ENCODE data around the gene SH3RF3. TPM values are rescaled to one million over a fixed set of nuclear protein-coding genes. Genes with fewer than 3 reads are reported as not detected.

The SH3RF3 gene
- total and polyA plus RNA-seq, 5 donors from 2014 or later, result 0.16 to 1.6 (median 0.76) TPM

GRCh38 chr2:109127556-109127955 is 1.4 kb upstream of the SH3RF3 start:
- Mint-ChIP-seq H3K27ac (peak overlapping the region in 1 of 3 donors; percentile 78), H3K4me3 (peak overlapping the region; percentile 62 to 87 (median 82)), H3K36me3 (no peaks in the 10 kb centered on the region), H3K9me3 (peaks cover 0 to 1% (median 0%) of the 10 kb centered on the region in 7 donors), H3K27me3 (peaks cover 52% of the 10 kb centered on the region), H3K4me1 (peaks cover 0 to 46% (median 11%) of the 10 kb centered on the region in 4 donors)
- H3K4me1 ChIP-seq (ENCODE audit: control insufficient read depth, insufficient read depth, low read length, poor library complexity, severe bottlenecking), result peaks cover 34% of the 10 kb centered on the region
- H3K27me3 ChIP-seq (ENCODE audit: control insufficient read depth, insufficient read depth, low read length), result peaks cover 15% of the 10 kb centered on the region
- peak overlapping the region; percentile 41 for H3K4me3 ChIP-seq (ENCODE audit: low read depth, low read length)
- ATAC-seq (ENCODE audit: low read depth in 2 of 2), result no peak
- H3K9me3 ChIP-seq (ENCODE audit: control insufficient read depth in 2 of 2, low read length in 2 of 2), result no peaks in the 10 kb centered on the region
- no peaks in the 10 kb centered on the region for H3K36me3 ChIP-seq (ENCODE audit: control insufficient read depth, insufficient read depth, low read length)
- no peak for DNase-seq
- no peak overlapping the region for H3K27ac ChIP-seq (ENCODE audit: insufficient read depth, low read length, poor library complexity, severe bottlenecking)

GRCh38 chr2:109128048-109128615 is 873 bp upstream of the SH3RF3 start:
- peak overlapping the region in 1 of 3 donors; percentile 78 for H3K27ac Mint-ChIP-seq
- H3K36me3 ChIP-seq (ENCODE audit: control insufficient read depth, insufficient read depth, low read length), result no peaks in the 10 kb centered on the region
- DNase-seq (peak; percentile 41 to 58 (median 44)), ATAC-seq (ENCODE audit: low read depth in 2 of 2) (peak; percentile 35 to 36)
- peaks cover 34% of the 10 kb centered on the region for H3K4me1 ChIP-seq (ENCODE audit: control insufficient read depth, insufficient read depth, low read length, poor library complexity, severe bottlenecking)
- peaks cover 46% of the 10 kb centered on the region for H3K27me3 Mint-ChIP-seq
- no peaks in the 10 kb centered on the region for H3K9me3 ChIP-seq (ENCODE audit: control insufficient read depth in 2 of 2, low read length in 2 of 2)
- no peak overlapping the region for H3K27ac ChIP-seq (ENCODE audit: insufficient read depth, low read length, poor library complexity, severe bottlenecking)
- peak overlapping the region; percentile 41 for H3K4me3 ChIP-seq (ENCODE audit: low read depth, low read length)
- H3K9me3 Mint-ChIP-seq, result peaks cover 0 to 1% (median 0%) of the 10 kb centered on the region in 7 donors
- H3K27me3 ChIP-seq (ENCODE audit: control insufficient read depth, insufficient read depth, low read length), result peaks cover 19% of the 10 kb centered on the region
- peak overlapping the region; percentile 62 to 87 (median 83) for H3K4me3 Mint-ChIP-seq
- no peaks in the 10 kb centered on the region for H3K36me3 Mint-ChIP-seq
- peaks cover 0 to 51% (median 10%) of the 10 kb centered on the region in 4 donors for H3K4me1 Mint-ChIP-seq

GRCh38 chr2:109129356-109129920 is 433 bp downstream of the SH3RF3 start:
- peak; percentile 34 to 48 for ATAC-seq (ENCODE audit: low read depth in 2 of 2)
- Histone ChIP-seq H3K36me3 (ENCODE audit: control insufficient read depth, insufficient read depth, low read length) (no peaks in the 10 kb centered on the region), H3K27ac (ENCODE audit: insufficient read depth, low read length, poor library complexity, severe bottlenecking) (no peak overlapping the region), H3K27me3 (ENCODE audit: control insufficient read depth, insufficient read depth, low read length) (peaks cover 19% of the 10 kb centered on the region), H3K4me1 (ENCODE audit: control insufficient read depth, insufficient read depth, low read length, poor library complexity, severe bottlenecking) (peaks cover 35% of the 10 kb centered on the region), H3K4me3 (ENCODE audit: low read depth, low read length) (no peak overlapping the region), H3K9me3 (ENCODE audit: control insufficient read depth in 2 of 2, low read length in 2 of 2) (no peaks in the 10 kb centered on the region)
- Mint-ChIP-seq H3K36me3 (no peaks in the 10 kb centered on the region), H3K27ac (no peak overlapping the region), H3K4me1 (peaks cover 0 to 63% (median 12%) of the 10 kb centered on the region in 4 donors), H3K27me3 (peaks cover 46% of the 10 kb centered on the region), H3K9me3 (peaks cover 0 to 1% (median 0%) of the 10 kb centered on the region in 7 donors), H3K4me3 (peak overlapping the region in 2 of 4 donors; percentile 59 to 67)
- DNase-seq, result peak in 2 of 3 donors; percentile 21 to 48

GRCh38 chr2:109129921-109130722 is 1.1 kb downstream of the SH3RF3 start:
- Histone ChIP-seq H3K4me1 (ENCODE audit: control insufficient read depth, insufficient read depth, low read length, poor library complexity, severe bottlenecking) (peaks cover 38% of the 10 kb centered on the region), H3K9me3 (ENCODE audit: control insufficient read depth in 2 of 2, low read length in 2 of 2) (no peaks in the 10 kb centered on the region), H3K36me3 (ENCODE audit: control insufficient read depth, insufficient read depth, low read length) (no peaks in the 10 kb centered on the region), H3K27ac (ENCODE audit: insufficient read depth, low read length, poor library complexity, severe bottlenecking) (no peak overlapping the region), H3K4me3 (ENCODE audit: low read depth, low read length) (no peak overlapping the region), H3K27me3 (ENCODE audit: control insufficient read depth, insufficient read depth, low read length) (peaks cover 19% of the 10 kb centered on the region)
- DNase-seq, result peak in 2 of 3 donors; percentile 24 to 27
- H3K36me3 Mint-ChIP-seq, result no peaks in the 10 kb centered on the region
- H3K27ac Mint-ChIP-seq, result peak overlapping the region; percentile 64 to 91 (median 87)
- H3K4me1 Mint-ChIP-seq, result peaks cover 0 to 67% (median 12%) of the 10 kb centered on the region in 4 donors
- peak overlapping the region; percentile 92 to 95 (median 94) for H3K4me3 Mint-ChIP-seq
- peaks cover 0 to 1% (median 0%) of the 10 kb centered on the region in 7 donors for H3K9me3 Mint-ChIP-seq
- peaks cover 46% of the 10 kb centered on the region for H3K27me3 Mint-ChIP-seq
- peak in 1 of 2 donors; percentile 5 for ATAC-seq (ENCODE audit: low read depth in 2 of 2)

- DNase-seq, result no peak
- no peak overlapping the region for H3K4me3 ChIP-seq (ENCODE audit: low read depth, low read length)
- Mint-ChIP-seq H3K27ac (peak overlapping the region in 2 of 3 donors; percentile 64 to 87), H3K27me3 (peaks cover 47% of the 10 kb centered on the region), H3K9me3 (peaks cover 0 to 1% (median 0%) of the 10 kb centered on the region in 7 donors), H3K4me1 (peaks cover 0 to 68% (median 12%) of the 10 kb centered on the region in 4 donors), H3K36me3 (no peaks in the 10 kb centered on the region), H3K4me3 (peak overlapping the region; percentile 92 to 95 (median 94))
- H3K4me1 ChIP-seq (ENCODE audit: control insufficient read depth, insufficient read depth, low read length, poor library complexity, severe bottlenecking), result peaks cover 38% of the 10 kb centered on the region
- no peaks in the 10 kb centered on the region for H3K9me3 ChIP-seq (ENCODE audit: control insufficient read depth in 2 of 2, low read length in 2 of 2)
- no peak for ATAC-seq (ENCODE audit: low read depth in 2 of 2)
- no peak overlapping the region for H3K27ac ChIP-seq (ENCODE audit: insufficient read depth, low read length, poor library complexity, severe bottlenecking)
- H3K27me3 ChIP-seq (ENCODE audit: control insufficient read depth, insufficient read depth, low read length), result peaks cover 21% of the 10 kb centered on the region
- no peaks in the 10 kb centered on the region for H3K36me3 ChIP-seq (ENCODE audit: control insufficient read depth, insufficient read depth, low read length)
Measured at GRCh38 chr2:109130723-109130995, 1.7 kb downstream of the SH3RF3 start.

GRCh38 chr2:109131777-109132176 is 2.8 kb downstream of the SH3RF3 start:
- Histone ChIP-seq H3K4me3 (ENCODE audit: low read depth, low read length) (no peak overlapping the region), H3K9me3 (ENCODE audit: control insufficient read depth in 2 of 2, low read length in 2 of 2) (no peaks in the 10 kb centered on the region), H3K4me1 (ENCODE audit: control insufficient read depth, insufficient read depth, low read length, poor library complexity, severe bottlenecking) (peaks cover 38% of the 10 kb centered on the region), H3K27ac (ENCODE audit: insufficient read depth, low read length, poor library complexity, severe bottlenecking) (no peak overlapping the region), H3K36me3 (ENCODE audit: control insufficient read depth, insufficient read depth, low read length) (no peaks in the 10 kb centered on the region), H3K27me3 (ENCODE audit: control insufficient read depth, insufficient read depth, low read length) (peaks cover 13% of the 10 kb centered on the region)
- Mint-ChIP-seq H3K27me3 (peaks cover 47% of the 10 kb centered on the region), H3K4me1 (peaks cover 0 to 72% (median 16%) of the 10 kb centered on the region in 4 donors), H3K9me3 (peaks cover 0 to 1% (median 0%) of the 10 kb centered on the region in 7 donors), H3K36me3 (no peaks in the 10 kb centered on the region), H3K4me3 (peak overlapping the region in 2 of 4 donors; percentile 3 to 16), H3K27ac (peak overlapping the region in 1 of 3 donors; percentile 9)
- ATAC-seq (ENCODE audit: low read depth in 2 of 2), result no peak
- no peak for DNase-seq

GRCh38 chr2:109132626-109133025 is 3.6 kb downstream of the SH3RF3 start:
- Mint-ChIP-seq H3K27me3 (peaks cover 39% of the 10 kb centered on the region), H3K4me1 (peaks cover 4 to 71% (median 18%) of the 10 kb centered on the region in 4 donors), H3K9me3 (peaks cover 0 to 1% (median 0%) of the 10 kb centered on the region in 7 donors), H3K27ac (no peak overlapping the region), H3K36me3 (no peaks in the 10 kb centered on the region), H3K4me3 (peak overlapping the region in 2 of 4 donors; percentile 3 to 77)
- Histone ChIP-seq H3K9me3 (ENCODE audit: control insufficient read depth in 2 of 2, low read length in 2 of 2) (no peaks in the 10 kb centered on the region), H3K36me3 (ENCODE audit: control insufficient read depth, insufficient read depth, low read length) (no peaks in the 10 kb centered on the region), H3K27ac (ENCODE audit: insufficient read depth, low read length, poor library complexity, severe bottlenecking) (no peak overlapping the region), H3K27me3 (ENCODE audit: control insufficient read depth, insufficient read depth, low read length) (peaks cover 11% of the 10 kb centered on the region), H3K4me3 (ENCODE audit: low read depth, low read length) (no peak overlapping the region), H3K4me1 (ENCODE audit: control insufficient read depth, insufficient read depth, low read length, poor library complexity, severe bottlenecking) (peaks cover 35% of the 10 kb centered on the region)
- ATAC-seq (ENCODE audit: low read depth in 2 of 2), result no peak
- DNase-seq, result no peak
